ENCODE data around the gene KCNB1.

Gene KCNB1

DNA sequence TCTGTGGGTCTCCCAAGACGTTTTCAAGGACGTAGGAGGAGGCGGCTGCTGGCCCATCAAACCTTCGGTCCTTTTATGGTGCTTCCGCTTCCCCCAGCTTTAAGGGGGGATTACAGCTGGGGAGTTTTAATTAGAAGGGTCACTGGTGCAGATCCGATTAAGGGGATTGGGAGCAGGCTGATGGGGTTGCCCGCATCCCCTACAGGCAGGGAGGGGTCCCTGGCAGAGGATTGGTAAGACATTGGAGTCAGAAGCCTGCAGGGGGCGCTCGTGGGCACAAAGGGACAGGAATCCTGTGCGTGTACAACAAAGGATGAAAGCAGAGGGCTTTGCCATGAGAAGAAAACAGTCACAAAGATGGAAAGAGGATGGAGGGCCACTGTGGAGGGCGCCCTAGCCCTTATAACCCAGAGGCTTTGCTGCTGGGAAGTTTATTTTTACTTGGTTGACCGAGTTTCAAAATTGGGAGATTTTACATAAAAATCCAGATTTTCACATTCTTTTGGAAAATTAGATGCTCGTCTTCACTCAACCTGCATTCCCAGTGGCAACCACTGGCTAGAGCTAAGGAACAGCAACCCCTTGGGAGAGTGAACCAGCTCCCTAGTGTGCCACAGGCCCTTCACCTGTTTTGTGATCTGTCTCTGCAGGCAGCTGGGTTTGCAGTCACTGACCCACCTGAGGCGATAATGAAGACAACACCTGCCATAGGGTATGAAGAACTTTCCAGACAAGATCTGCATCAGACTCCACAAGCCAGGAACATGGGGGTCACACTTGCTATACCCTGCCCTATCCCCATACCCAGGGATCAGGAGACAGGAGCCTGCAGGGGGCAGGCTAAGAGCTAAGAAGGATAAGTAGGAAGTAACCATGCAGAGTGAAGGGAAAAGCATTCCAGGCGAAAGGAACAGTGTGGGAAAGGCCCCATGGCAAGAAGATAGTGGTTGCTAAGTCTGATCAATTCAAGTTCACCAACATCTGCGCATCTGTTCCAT, 97.7 kb downstream of the KCNB1 start:
- peak; percentile 4 for DNase-seq

DNA sequence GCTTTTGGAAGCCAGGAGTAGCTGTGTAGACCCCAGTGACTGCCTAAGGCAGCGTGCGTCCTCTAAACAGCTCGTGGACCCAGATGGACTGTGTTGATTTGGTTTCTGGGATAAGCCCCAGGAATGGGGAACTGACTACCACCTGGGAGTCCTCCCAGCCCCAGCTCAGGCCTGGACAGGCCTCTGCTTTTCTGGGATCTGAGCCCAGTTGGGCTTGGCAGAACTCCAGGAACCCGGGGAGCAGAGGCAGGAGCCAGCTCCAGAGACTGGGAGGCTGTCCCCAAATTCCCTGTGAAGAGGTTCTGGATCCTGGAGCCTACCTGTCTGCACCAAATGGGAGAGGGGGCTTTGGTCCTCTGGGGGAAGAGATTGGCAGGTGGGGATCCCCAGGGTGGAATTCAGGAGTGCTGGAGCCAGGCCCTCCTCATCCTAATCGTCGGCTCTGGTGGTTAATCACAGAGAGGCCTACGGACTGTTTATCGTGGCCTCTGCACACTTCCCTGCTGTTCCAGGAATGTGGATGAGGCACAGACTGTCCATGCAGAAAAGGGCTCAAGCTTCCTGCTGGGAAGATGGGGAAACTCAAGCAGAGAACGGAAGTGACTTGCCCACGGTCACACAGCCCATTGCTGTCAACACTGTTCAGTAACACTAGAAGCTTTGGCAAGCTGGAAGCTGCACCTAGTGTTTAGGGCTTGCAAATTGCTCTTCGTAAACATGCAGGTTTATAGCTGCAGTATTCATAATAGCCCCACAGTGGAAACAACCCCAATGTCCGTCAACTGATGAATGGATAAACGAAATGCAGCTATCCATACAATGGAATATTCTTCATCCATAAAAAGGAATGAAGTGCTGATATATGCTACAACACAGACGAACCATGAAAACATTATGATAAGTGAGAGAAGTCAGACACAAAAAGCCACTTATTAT, 100.6 kb downstream of the KCNB1 start:
- no peak for DNase-seq

DNA sequence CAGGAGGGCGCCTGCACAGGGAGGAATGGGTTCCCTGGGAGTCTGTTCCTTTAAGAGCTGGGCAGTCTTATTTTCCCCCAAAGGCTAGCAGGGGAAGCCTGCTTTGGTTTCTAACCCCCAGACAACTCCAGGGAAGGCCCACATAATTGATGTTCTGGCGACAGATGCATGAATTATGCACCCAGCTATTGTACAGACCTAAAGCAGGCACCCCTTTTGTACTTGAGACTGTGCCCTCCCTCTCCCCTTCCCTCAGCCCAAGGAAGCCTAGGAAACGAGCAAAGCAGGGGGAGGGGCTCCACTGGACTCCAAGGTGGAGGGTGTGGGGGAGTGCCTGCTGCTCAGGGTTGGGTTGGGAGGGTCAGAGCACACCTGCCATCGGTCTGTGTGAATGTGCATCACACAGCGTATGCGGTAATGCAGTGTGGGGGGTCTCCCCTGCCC, 102.1 kb downstream of the KCNB1 start:
- no peak for DNase-seq

DNA sequence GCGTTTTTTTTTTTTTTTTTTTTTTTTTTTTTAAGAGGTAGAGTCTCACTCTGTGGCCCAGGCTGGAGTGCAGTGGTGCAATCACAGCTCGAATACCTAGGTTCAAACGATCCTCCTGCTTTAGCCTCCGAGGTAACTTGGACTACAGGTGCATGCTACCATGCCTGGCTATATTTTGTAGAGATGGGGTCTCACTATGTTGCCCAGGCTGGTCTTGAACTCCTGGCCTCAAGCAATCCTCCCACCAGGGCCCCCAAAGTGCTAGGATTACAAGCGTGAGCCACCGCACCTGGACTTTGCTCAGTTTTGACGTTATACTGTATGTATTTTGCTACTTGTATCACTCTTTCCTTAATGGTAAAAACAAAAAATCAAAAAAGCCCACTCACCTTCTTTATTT, 103.1 kb downstream of the KCNB1 start:
- no peak for DNase-seq

DNA sequence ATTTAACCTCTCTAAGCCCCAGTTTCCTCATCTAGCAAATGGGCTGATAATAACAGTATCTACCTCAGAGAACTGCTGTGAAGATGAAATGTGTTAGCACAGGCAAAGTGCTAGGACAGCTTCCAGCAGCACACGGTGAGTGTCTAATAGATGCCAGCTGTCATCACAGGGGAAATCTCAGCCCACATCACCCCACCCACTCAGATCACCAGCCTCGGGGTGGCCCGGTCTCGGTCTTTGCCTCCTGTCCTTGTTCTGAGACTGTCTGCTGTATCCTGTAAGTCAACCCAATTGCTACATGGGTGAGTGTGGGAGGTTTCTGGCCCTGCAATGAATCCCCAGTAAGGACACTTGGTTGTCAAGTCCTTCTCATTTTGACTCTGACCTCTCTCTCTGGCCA, 105.1 kb downstream of the KCNB1 start:
- no peak for DNase-seq

DNA sequence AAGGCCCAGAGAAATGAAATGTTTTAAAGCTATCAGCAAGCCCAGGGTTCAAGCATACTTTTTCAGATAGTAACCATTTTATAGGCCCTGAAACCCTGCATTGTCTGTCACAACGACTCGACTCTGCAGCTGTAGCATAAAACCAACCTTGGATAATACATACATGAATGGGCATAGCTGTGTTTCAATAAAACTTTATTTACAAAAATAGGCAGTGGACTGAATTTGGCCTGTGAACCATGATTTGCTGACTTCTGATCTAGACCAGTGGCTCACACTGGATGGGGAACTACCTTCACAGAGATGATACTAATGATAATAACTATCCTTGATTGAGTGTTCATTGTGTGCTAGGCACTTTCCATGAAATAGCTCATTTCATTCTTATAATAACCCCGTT, 107.3 kb downstream of the KCNB1 start:
- no peak for DNase-seq

DNA sequence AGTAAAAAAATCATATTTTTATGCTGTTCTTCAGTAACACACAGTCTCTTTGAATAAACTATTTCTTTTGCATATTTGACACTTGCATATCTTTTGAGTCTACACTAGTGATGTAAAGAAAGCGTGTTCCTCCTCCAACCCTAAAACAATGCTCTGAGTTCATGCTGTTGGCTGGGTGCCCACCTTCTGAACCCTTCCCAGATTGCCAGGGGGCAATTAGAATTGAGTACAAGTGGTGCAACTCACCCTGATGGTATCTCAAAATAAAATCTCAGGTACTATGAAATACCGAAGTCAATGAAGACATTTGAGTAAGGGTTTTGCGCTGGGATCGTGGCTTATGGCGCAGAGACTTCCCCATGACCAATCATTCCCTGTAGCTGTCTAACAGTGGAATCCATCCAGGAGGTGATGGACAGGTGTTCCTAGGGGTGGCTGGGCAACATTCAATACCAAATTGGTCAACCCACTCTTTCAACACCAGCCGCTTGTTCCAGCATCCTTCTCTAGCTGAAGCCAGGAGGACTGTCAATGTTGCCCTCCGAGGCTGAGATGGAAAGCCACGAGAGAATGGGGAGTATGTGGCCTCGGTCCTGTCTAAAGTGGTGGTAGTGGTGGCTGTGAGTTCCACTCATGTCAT, 110.3 kb downstream of the KCNB1 start:
- DNase-seq, result no peak

DNA sequence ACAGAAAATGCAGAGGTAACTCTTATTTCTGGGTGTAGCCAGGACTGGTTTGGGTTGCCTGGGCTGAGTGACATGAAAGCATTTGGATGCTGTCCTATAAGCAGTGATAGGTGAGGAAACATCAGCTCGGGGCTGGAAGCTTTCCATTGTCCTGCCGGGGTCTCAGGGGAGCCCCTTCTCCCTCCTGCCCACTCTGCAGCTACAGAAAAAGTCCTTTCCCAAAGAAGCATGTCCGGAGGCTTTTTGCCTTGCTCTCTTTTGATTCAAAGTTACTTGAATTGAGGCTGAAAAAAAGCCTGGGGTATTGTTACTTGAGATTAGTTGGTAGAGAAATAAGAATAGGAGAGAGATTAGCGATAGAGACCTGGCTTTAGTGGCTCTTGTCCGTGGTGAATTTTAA, 113.9 kb downstream of the KCNB1 start:
- DNase-seq, result no peak

DNA sequence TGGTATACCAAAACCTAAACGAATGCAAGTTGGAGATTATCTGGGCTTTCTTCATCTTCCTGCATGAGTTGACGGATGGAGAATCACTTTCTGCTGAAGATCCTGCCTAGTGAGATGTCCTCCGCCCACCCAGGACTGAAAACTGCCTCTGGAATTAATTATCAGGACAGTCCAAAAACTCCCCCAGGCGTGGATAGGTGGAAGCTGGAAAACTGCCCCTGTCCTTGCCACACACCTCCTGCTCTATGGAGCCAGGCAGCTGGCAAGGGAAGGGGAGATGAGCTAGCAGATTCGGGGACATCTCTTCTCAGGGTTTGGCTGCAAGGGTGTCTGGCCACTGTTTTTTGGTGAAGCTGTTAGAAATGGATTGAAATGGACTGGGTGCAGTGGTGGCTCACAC, 115.4 kb downstream of the KCNB1 start:
- no peak for DNase-seq

DNA sequence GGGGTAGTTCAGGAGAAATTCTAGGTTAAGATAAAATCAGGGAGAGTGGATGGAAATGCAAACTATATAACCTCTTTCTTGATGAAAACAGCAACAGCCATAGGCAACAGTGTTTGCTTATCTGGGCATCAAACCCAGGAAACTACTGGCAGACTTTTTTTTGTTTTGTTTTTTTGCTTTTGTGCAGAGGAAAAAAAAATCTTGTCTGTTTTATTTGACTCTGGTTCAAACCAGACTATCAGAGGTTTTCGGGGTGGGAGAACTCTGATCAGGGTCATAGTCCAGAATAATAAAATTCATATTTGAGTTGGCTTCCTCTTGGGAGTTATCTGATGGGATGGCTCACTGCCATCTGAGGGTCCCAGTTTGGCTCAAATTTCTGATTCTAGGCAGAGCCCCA, 115.8 kb downstream of the KCNB1 start:
- no peak for DNase-seq

DNA sequence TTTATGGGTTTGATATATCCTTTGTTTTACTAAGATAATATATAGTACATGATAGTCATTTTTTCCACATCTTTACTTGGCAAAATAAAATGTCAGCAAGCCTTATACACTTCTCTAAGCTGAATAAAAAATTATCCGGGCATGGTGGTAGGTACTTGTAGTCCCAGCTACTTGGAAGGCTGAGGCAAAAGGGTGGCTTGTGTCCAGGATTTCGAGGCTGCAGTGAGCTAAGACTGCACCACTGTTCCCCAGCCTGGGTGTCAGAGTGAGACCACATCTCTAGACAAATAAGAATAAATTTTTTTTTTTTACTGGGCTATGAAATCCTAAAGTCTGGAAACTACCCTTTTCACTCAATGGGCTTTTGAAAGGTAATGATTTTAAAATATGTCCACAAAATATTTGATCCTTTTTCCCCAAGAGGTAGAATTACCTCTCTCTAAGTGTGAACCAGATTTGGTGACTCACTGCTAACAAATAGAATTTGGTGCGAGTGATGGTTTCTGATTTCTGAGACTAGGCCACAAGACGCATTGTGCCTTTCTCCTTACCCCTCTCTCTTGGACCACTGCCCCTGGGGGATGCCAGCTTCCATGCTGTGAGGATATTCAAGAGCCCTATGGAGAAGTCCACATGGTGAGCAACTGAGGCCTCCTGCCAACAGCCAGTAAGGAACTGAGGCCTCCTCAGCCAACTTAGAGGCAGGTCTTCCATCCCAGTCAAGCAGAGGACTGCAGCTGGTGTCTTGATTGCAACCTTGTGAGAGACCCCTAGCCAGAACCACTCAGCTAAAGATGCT, 120.4 kb downstream of the KCNB1 start:
- no peak for DNase-seq

DNA sequence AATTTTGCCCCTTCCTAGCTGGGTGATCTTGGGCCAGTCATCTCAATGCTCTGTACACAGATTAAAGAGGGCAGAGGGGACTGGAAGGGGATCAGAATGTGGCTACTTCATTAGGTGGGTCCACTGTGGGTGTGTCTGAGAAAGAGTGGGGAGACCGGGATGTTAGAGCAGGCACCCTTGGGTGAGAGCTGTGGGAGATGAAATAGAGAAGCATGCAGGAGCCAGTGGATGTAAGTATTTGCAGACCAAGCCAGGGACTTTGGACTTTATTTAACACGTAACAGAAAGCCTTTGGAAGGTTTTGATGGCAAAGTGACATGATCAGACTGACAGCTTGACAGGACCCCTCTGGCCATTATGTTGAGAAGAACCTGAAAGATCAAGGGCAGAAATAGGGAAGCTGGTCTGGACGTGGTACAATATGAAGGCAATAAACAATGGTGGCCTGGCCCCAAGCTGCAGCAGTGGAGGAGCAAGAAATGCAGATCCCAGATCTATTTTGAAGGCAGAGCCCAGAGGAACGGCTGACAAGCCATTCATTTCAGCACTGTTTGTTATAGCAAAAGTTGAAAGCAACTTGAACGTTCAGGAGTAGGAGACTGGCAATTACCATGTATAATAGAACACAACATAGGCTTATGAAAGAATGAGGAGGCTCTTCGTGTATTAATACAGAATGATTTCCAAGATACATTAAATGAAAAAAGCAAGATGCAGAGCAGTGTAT, 122.1 kb downstream of the KCNB1 start:
- DNase-seq, result no peak

DNA sequence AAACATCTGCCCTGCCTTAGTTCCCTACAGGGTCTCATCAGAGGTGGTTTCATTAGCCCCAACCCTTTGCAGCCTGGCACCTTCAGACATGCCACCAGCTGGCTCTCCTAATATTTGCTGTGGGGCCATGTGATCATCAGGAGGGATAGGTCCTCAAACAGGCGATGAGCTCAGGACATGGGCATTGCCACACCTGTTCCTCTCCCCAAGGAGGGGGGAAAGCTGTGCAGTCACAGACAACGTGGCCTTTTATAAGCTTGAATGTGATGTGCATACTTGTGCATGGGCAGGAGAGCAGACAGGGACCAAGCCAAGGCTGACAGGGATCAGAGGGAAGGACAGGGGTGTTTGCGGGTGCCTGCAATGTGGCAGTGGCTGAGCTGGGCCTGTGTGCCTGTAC, 125.8 kb downstream of the KCNB1 start:
- no peak for DNase-seq

DNA sequence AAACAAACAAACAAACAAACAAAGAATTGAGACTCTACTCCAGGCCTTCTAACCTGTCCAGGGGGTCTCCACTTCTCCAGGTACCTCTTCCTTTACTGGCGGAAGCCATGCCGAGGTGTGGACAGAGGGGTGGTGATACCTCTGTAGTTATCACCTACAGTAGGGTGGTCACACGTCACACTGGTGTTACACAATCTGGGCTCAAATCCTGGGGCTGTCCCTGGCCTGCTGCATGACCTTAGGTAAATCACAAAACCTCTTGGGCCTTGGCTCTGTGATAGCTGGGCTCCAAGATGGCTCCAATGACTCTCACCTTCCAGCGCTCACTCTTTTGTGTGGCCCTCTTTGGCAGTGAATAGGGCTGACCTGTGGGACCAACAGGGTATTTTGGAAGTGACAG, 127.8 kb downstream of the KCNB1 start:
- no peak for DNase-seq

DNA sequence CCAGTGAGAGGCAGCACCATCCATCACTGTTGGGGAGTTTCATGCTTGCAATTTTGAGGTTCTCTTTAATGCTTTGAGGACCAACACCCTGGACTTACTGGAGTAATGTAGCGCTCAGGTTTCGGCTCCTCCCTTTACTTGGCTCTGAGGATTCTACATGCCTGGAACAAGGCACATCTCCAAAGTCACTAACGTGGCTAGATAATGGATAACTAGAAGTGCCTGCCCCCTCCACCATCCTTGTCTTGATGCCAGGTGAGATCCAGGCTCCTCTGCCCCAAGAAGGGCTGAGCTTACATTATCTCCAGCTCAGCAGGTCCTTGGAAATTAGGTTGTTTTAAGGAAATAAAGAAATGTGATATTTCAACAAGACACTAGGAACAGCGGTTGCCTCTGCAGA, 129.1 kb downstream of the KCNB1 start:
- DNase-seq, result no peak

DNA sequence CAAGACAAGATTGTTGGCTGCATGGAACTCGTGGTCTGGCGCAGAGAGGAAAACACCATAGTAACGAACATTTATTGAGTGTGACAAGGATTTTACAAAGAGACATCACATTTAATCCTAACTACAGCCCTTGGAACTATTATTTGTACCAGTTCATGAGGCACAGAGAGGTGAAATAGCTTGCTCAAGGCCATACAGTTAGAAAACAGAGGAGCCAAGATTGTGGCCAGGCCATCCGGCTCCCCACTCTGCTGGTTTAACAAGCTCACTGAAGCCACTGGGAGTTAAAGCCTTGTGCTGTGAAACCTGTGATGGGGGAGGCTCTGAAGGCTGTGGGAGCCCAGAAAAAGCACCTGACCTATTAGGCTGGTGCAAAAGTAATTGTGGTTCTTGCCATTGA, 129.7 kb downstream of the KCNB1 start:
- no peak for DNase-seq

DNA sequence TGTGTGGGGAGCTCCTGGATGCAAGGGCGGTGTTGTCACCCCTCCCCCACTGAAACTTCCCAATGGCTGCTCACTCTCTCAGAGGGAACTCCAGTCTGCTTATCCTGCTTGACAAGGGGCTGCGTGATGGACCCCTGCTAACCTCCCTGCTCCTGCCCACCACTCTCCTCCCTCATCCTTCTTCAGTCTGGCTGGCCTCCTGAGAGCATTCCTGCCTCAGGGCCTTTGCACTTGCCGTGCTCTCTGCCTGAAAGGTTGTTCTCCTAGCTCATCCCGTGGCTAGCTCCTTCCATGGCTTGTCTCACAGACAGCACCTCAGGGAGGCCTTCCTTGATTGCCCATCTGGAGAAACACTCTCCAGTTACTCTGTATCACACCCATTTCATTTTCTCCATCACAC, 130.7 kb downstream of the KCNB1 start:
- no peak for DNase-seq

DNA sequence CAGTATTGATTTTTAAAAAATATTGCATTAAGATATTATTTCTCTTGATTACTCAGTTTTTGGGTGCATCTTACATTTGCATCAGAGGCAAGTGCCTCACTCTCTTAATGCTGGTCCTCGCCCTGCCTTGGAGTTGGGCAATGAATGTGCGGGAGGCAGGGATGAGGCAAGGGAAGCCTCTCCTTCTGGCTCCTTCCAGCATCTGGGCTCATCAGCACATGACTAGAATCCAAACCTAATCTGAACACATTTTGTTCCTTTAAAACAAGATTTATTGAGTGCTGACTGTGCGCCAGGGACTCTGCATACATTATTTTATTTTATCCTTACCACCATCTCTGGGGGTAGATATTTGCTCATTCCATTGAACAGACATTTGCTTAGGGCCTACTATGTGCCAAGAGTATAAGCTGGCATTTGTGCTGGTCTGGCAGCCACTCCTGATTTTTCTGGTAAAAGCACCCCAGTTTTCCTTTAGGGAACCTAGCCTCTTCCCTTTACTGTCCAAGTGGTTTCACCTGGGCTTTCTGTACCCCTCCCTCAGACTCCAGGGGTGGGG, 132.7 kb downstream of the KCNB1 start:
- no peak for DNase-seq

DNA sequence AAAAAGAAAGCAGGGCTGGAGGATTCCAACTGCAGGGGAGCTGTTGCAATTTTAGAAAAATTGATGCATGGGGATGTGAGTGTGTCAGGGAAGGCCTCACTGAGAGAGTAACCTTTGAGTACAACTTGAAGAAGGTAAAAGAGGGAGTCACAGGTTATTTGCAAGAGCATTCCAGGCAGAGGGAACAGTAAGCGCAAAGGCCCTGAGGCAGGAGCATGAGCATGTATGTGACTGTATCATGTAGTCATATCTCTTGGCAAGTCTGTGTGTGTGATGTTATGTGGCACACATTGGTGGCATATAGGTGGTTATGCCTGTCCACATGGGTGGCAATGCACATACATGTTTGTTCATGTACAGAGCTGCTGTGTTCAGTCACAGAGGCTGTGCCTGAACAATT, 133.4 kb downstream of the KCNB1 start:
- DNase-seq, result no peak

DNA sequence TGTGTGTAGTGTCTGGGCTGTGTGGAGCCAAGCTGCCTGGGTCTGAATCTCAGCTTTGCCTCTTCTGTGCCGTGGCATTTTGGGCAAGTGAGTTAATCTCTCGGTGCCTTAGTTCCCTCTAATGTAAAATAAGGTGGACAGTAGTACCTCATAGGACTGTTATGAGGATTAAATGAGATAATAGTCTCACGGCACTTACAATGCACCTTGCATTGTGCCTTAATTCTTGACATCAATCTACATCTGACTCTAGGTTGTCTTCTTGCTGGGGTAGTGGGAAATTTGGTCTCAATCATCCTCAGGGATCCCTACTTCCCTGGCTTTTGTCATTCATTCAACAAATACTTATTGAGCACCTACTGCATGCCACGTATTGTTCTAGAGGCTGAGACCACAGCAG, 133.9 kb downstream of the KCNB1 start:
- no peak for DNase-seq

DNA sequence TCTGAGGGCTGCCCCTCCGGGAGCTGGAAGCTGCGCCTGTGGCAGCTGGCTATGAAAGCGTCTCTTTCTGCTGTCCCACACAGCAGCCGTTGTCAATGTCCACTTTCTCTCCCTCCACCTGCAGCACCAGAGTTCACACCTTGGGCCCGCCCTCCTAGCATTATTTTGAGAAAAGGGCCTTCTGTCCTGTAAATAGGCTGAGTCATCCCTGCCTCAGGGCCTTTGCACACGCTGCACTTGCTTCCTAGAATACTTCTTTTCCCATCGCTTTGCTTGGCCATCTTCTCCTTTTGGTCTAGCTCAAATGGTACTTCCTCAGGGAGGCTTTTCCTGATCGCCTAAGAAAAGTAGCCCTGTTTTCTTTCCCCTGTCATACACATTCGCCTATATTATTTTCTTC, 135.3 kb downstream of the KCNB1 start:
- no peak for DNase-seq
